Measurements from ENCODE around the gene LILRA5. TPM values are rescaled to one million over a fixed set of nuclear protein-coding genes. Genes with fewer than 3 reads are reported as not detected.
"Not testable (repeated sequence)": the region's sequence is repeated elsewhere in the genome, so short reads cannot be mapped to it uniquely, and the experiment has no call there.

The LILRA5 gene
- not detected for polyA plus RNA-seq (2013, experiment 1 of 4)
- polyA plus RNA-seq (2013, experiment 2 of 4) = not detected
- not detected for polyA plus RNA-seq (2013, experiment 3 of 4)
- not detected for polyA plus RNA-seq (2013, experiment 4 of 4)

GRCh38 chr19:54312436-54313377, at the start of gene LILRA5:
TSS of gene LILRA5 (minus strand) at chr19:54313166. CDS start at chr19:54313019, 147 bp downstream.
- Histone ChIP-seq H3K36me3 (ENCODE audit: control insufficient read depth, insufficient read depth, low read length) (no peaks in the 10 kb centered on the region), H3K27me3 (ENCODE audit: control insufficient read depth, insufficient read depth, low read length, poor library complexity, severe bottlenecking) (no peaks in the 10 kb centered on the region), H3K27ac (ENCODE audit: insufficient read depth, low read depth, low read length, poor library complexity, severe bottlenecking) (no peak within 1 kb of the TSS), H3K4me3 (ENCODE audit: insufficient read depth, low read depth, low read length) (no peak within 1 kb of the TSS), H3K9me3 (ENCODE audit: control insufficient read depth, low read length) (no peaks in the 10 kb centered on the region), H3K4me1 (ENCODE audit: control insufficient read depth, insufficient read depth, low read length) (no peaks in the 10 kb centered on the region)
- 74% methylated on average over 13 of the region's 13 CpGs for WGBS, 2 experiments

GRCh38 chr19:54361680-54362422, 48.9 kb upstream of the LILRA5 start:
- not testable (repeated sequence) for H3K4me1 ChIP-seq (ENCODE audit: control insufficient read depth, insufficient read depth, low read length); H3K27ac ChIP-seq (ENCODE audit: insufficient read depth, low read depth, low read length, poor library complexity, severe bottlenecking); H3K27me3 ChIP-seq (ENCODE audit: control insufficient read depth, insufficient read depth, low read length, poor library complexity, severe bottlenecking); H3K36me3 ChIP-seq (ENCODE audit: control insufficient read depth, insufficient read depth, low read length); H3K4me3 ChIP-seq (ENCODE audit: insufficient read depth, low read depth, low read length); H3K9me3 ChIP-seq (ENCODE audit: control insufficient read depth, low read length)
- WGBS, 2 experiments = 71 to 84% methylated on average over 2 to 3 of the region's 10 CpGs

GRCh38 chr19:54359149-54359820, 46.3 kb upstream of the LILRA5 start:
- not testable (repeated sequence) for H3K36me3 ChIP-seq (ENCODE audit: control insufficient read depth, insufficient read depth, low read length); H3K27ac ChIP-seq (ENCODE audit: insufficient read depth, low read depth, low read length, poor library complexity, severe bottlenecking); H3K27me3 ChIP-seq (ENCODE audit: control insufficient read depth, insufficient read depth, low read length, poor library complexity, severe bottlenecking); H3K9me3 ChIP-seq (ENCODE audit: control insufficient read depth, low read length); H3K4me3 ChIP-seq (ENCODE audit: insufficient read depth, low read depth, low read length); H3K4me1 ChIP-seq (ENCODE audit: control insufficient read depth, insufficient read depth, low read length)
- WGBS, 2 experiments = 42 to 43% methylated on average over 11 of the region's 21 CpGs

- H3K27ac ChIP-seq (ENCODE audit: insufficient read depth, low read depth, low read length, poor library complexity, severe bottlenecking) = no peak overlapping the region
- H3K9me3 ChIP-seq (ENCODE audit: control insufficient read depth, low read length) = no peaks in the 10 kb centered on the region
- WGBS, 2 experiments = 90 to 91% methylated on average over 16 of the region's 16 CpGs
- H3K36me3 ChIP-seq (ENCODE audit: control insufficient read depth, insufficient read depth, low read length) = no peaks in the 10 kb centered on the region
- no peaks in the 10 kb centered on the region for H3K27me3 ChIP-seq (ENCODE audit: control insufficient read depth, insufficient read depth, low read length, poor library complexity, severe bottlenecking)
- H3K4me3 ChIP-seq (ENCODE audit: insufficient read depth, low read depth, low read length) = no peak overlapping the region
- H3K4me1 ChIP-seq (ENCODE audit: control insufficient read depth, insufficient read depth, low read length) = no peaks in the 10 kb centered on the region
Measured at GRCh38 chr19:54357381-54357780, 44.4 kb upstream of the LILRA5 start.

GRCh38 chr19:54356444-54357056, 43.6 kb upstream of the LILRA5 start:
- 91 to 94% methylated on average over 9 of the region's 12 CpGs for whole genome bisulfite sequencing, 2 experiments
- Histone ChIP-seq H3K27me3 (ENCODE audit: control insufficient read depth, insufficient read depth, low read length, poor library complexity, severe bottlenecking) (no peaks in the 10 kb centered on the region), H3K9me3 (ENCODE audit: control insufficient read depth, low read length) (no peaks in the 10 kb centered on the region), H3K36me3 (ENCODE audit: control insufficient read depth, insufficient read depth, low read length) (no peaks in the 10 kb centered on the region), H3K4me1 (ENCODE audit: control insufficient read depth, insufficient read depth, low read length) (no peaks in the 10 kb centered on the region), H3K27ac (ENCODE audit: insufficient read depth, low read depth, low read length, poor library complexity, severe bottlenecking) (no peak overlapping the region), H3K4me3 (ENCODE audit: insufficient read depth, low read depth, low read length) (no peak overlapping the region)

GRCh38 chr19:54355675-54356074, 42.7 kb upstream of the LILRA5 start:
- WGBS, 2 experiments = 93 to 95% methylated on average over 14 of the region's 14 CpGs
- Histone ChIP-seq H3K27ac (ENCODE audit: insufficient read depth, low read depth, low read length, poor library complexity, severe bottlenecking) (no peak overlapping the region), H3K27me3 (ENCODE audit: control insufficient read depth, insufficient read depth, low read length, poor library complexity, severe bottlenecking) (no peaks in the 10 kb centered on the region), H3K9me3 (ENCODE audit: control insufficient read depth, low read length) (no peaks in the 10 kb centered on the region), H3K4me3 (ENCODE audit: insufficient read depth, low read depth, low read length) (no peak overlapping the region), H3K4me1 (ENCODE audit: control insufficient read depth, insufficient read depth, low read length) (no peaks in the 10 kb centered on the region), H3K36me3 (ENCODE audit: control insufficient read depth, insufficient read depth, low read length) (no peaks in the 10 kb centered on the region)

GRCh38 chr19:54354761-54355160, 41.8 kb upstream of the LILRA5 start:
- H3K4me3 ChIP-seq (ENCODE audit: insufficient read depth, low read depth, low read length) = no peak overlapping the region
- WGBS, 2 experiments = 89 to 91% methylated on average over 3 of the region's 3 CpGs
- H3K36me3 ChIP-seq (ENCODE audit: control insufficient read depth, insufficient read depth, low read length) = no peaks in the 10 kb centered on the region
- H3K27me3 ChIP-seq (ENCODE audit: control insufficient read depth, insufficient read depth, low read length, poor library complexity, severe bottlenecking) = no peaks in the 10 kb centered on the region
- no peak overlapping the region for H3K27ac ChIP-seq (ENCODE audit: insufficient read depth, low read depth, low read length, poor library complexity, severe bottlenecking)
- H3K9me3 ChIP-seq (ENCODE audit: control insufficient read depth, low read length) = no peaks in the 10 kb centered on the region
- H3K4me1 ChIP-seq (ENCODE audit: control insufficient read depth, insufficient read depth, low read length) = no peaks in the 10 kb centered on the region

- no peaks in the 10 kb centered on the region for H3K4me1 ChIP-seq (ENCODE audit: control insufficient read depth, insufficient read depth, low read length)
- no peak overlapping the region for H3K4me3 ChIP-seq (ENCODE audit: insufficient read depth, low read depth, low read length)
- no peak overlapping the region for H3K27ac ChIP-seq (ENCODE audit: insufficient read depth, low read depth, low read length, poor library complexity, severe bottlenecking)
- 61 to 65% methylated on average over 3 of the region's 3 CpGs for WGBS, 2 experiments
- no peaks in the 10 kb centered on the region for H3K36me3 ChIP-seq (ENCODE audit: control insufficient read depth, insufficient read depth, low read length)
- H3K9me3 ChIP-seq (ENCODE audit: control insufficient read depth, low read length) = no peaks in the 10 kb centered on the region
- H3K27me3 ChIP-seq (ENCODE audit: control insufficient read depth, insufficient read depth, low read length, poor library complexity, severe bottlenecking) = peaks cover 4% of the 10 kb centered on the region
Measured at GRCh38 chr19:54352546-54352945, 39.6 kb upstream of the LILRA5 start.

GRCh38 chr19:54352041-54352440, 39.1 kb upstream of the LILRA5 start:
- no peak overlapping the region for H3K4me3 ChIP-seq (ENCODE audit: insufficient read depth, low read depth, low read length)
- H3K36me3 ChIP-seq (ENCODE audit: control insufficient read depth, insufficient read depth, low read length) = no peaks in the 10 kb centered on the region
- peaks cover 4% of the 10 kb centered on the region for H3K27me3 ChIP-seq (ENCODE audit: control insufficient read depth, insufficient read depth, low read length, poor library complexity, severe bottlenecking)
- H3K4me1 ChIP-seq (ENCODE audit: control insufficient read depth, insufficient read depth, low read length) = no peaks in the 10 kb centered on the region
- H3K9me3 ChIP-seq (ENCODE audit: control insufficient read depth, low read length) = no peaks in the 10 kb centered on the region
- WGBS, 2 experiments = 80 to 81% methylated on average over 7 of the region's 7 CpGs
- H3K27ac ChIP-seq (ENCODE audit: insufficient read depth, low read depth, low read length, poor library complexity, severe bottlenecking) = no peak overlapping the region
